NCI-H2196 treated with DMSO at 0.1 percent for 48 hours (cell line): ENCODE measurements around the gene MYO1B.

Experiments
- DNase-seq: peaks from one replicate; lab custom pipeline; 2025; ENCODE audit not compliant: unreplicated experiment; lab: John Stamatoyannopoulos, UW

Gene MYO1B

DNA sequence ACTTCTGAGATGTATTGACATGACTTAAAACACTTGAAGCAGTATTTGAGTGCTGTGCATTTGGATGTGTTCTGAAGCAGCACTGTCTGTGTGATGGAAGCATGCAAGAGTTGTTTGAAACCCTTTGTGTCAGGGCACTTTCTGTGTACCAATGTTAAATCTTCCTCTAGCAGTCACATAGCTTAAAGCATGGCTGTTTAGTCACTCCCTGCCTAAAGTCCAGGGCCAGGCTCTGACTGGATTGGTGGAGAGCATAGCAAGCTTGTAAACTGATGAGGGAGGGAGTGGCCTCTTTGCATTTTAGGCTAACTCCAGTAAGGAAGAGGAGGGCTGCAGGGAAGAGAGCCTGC, 73.5 kb downstream of the MYO1B start:
- no peak for DNase-seq

- DNase-seq: no peak
Observed at GRCh38 chr2:191319186-191319585, 74.0 kb downstream of the MYO1B start.

- DNase-seq: no peak
Observed at GRCh38 chr2:191320881-191321280, 75.7 kb downstream of the MYO1B start.

- DNase-seq: no peak
Observed at GRCh38 chr2:191321861-191322662, 76.9 kb downstream of the MYO1B start.

DNA sequence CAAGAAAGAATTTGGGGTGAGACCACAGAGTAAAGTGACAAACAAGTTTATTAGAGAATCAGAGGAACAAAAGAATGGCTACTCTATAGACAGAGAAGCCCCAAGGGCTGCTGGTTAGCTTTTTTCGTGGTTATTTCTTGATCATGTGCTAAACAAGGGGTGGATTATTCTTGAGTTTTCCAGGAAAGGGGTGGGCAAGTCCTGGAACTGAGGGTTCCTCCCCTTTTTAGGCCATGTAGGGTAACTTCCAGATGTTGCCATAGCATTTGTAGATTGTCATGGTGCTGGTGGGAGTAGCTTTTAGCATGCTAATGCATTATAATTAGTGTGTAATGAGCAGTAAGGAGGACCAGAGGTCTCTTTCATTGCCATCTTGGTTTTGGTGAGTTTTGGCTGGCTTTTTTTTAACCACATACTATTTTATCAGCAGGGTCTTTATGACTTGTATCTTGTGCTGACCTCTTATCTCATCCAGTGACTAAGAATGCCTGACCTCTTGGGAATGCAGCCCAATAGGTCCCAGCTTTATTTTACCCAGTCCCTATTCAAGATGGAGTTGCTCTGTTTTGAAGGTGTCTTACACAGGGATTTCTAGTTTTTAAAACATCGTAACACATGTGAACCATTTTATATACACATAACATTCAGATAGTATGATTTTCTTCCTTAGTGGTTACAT, 77.8 kb downstream of the MYO1B start:
- no peak for DNase-seq

- DNase-seq: no peak
Observed at GRCh38 chr2:191325651-191326365, 80.6 kb downstream of the MYO1B start.

GRCh38 chr2:191327484-191327883, 82.3 kb downstream of the MYO1B start:
- no peak for DNase-seq

- no peak for DNase-seq
Observed at GRCh38 chr2:191328150-191328809, 83.1 kb downstream of the MYO1B start.

DNA sequence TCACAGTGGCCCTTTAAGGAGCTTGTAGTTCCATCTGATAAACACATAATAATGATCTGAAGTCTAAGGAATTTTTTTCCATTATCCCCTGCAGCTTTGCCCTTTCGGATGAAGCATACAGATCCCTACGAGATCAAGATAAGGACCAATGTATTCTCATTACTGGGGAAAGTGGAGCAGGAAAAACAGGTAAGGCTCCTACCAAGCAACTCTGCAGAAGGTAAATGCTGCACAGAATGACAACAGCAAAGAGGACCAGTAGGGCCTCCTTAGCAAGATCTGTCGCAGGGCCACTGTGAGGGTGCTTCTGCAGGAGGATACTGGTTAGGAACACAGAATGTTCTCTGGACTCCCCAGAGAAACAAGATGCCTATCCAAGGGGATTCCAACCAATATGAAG, 84.6 kb downstream of the MYO1B start:
- DNase-seq: no peak

DNA sequence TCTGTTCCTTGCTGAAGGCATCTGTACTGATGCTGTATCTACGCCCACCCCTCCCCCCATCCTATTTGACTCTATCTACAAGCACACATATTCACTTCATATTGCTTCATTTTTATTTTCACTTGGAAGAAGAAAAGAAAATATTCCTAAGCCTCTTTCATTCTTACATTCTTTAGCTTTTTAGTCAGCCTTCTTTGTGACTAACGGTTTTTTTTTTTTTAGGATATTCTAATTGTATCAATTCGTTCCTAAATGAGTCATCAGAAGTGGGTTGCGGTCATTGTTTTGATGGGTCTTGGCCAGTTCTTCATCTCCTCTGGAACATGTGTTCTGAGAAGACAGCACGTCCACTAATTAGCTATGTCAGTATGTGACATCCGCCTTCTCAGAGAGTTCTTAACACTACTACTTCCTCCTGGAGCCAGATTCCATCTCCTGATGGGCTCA, 88.7 kb downstream of the MYO1B start:
- no peak for DNase-seq

- DNase-seq: no peak
Observed at GRCh38 chr2:191335875-191336464, 90.8 kb downstream of the MYO1B start.

GRCh38 chr2:191341436-191341835, 96.2 kb downstream of the MYO1B start:
- no peak for DNase-seq

- no peak for DNase-seq
Observed at GRCh38 chr2:191343796-191344338, 98.7 kb downstream of the MYO1B start.

DNA sequence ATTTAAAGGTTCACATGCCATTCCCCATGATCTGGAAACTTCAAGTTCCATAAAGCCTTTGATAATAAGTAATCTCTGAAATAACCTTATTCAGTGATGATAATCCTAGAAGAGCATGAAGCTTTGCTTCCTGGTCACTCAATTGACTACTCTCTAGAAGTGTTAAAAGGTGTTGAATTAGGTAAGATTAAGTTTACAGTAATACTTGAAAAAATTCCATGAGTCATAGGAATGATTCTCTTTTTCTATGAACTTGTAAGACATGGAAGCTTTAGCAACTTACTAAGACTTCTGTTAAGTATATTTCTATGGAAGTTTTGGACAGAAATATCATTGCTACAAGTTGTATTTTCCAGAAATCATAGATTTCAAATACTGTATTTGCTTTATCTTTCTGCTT, 100.6 kb downstream of the MYO1B start:
- no peak for DNase-seq

DNA sequence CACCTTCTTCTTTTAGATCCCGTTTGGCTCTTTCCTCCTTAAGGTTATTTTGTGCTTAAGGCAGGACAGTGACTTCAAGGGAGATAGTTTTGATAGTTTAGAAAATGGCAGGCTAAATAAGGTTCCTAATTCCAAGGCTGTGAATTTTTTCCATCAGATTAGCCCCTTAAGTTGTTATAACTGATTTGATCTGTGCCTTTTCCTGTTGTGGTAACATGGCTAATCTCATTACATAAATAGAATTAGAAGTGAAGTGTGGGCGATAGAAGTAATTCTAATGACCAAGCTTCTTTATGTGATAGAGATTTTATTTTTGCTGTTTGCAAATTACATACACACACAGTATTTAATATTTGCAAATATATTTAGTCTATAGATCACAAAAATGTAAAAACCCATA, 102.0 kb downstream of the MYO1B start:
- no peak for DNase-seq

DNA sequence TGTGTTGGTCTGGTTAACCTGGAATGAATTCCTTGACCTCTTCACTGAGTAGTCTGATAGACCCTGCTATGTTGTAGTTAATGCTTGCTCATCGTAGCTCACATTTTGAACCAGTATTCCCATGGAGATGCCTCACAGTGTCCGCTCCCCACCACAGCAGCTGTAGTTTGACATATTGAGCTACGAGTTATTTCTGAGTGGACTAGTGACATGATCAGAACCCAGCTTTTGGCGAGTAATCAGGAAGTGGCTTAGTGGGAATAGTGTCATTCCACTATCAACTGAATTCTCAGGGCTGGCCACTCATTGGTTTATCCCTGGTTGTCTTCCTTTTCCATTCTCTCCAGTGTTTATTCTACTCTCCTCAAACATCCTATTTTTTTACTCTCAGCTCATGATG, 102.7 kb downstream of the MYO1B start:
- no peak for DNase-seq

DNA sequence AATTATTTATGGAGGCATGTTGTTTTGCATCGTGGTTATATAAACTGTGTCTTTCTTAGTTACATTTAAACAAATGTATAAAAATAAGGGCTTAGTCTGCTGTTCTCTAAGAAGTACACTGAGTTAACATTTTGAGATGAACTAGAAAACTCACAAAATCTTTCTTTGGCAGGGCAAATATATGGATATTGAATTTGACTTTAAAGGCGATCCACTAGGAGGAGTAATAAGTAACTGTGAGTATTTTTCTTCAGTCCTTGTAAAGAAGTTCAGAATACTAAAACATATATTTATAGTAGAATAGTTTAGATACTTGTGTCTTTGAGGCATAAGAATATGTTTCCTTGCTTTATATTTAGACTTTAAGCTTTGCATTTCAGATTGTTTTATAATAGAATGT, 104.8 kb downstream of the MYO1B start:
- DNase-seq: no peak

- DNase-seq: no peak
Observed at GRCh38 chr2:191350826-191351225, 105.6 kb downstream of the MYO1B start.

GRCh38 chr2:191351298-191351697, 106.1 kb downstream of the MYO1B start:
- DNase-seq: no peak

GRCh38 chr2:191351921-191352320, 106.7 kb downstream of the MYO1B start:
- DNase-seq: no peak

GRCh38 chr2:191352536-191352935, 107.3 kb downstream of the MYO1B start:
- DNase-seq: no peak
